NCI-H2081 (cell line): ENCODE data around the gene PCDH10.
"Not testable (repeated sequence)": the region's sequence is repeated elsewhere in the genome, so short reads cannot be mapped to it uniquely, and the experiment has no call there.

ENCODE experiments used
- DNase-seq, 2 experiments: peaks; one replicate each; lab custom pipeline; 2025; lab: John Stamatoyannopoulos, UW

Gene PCDH10

GRCh38 chr4:133233922-133234321, 84.8 kb downstream of the PCDH10 start:
- DNase-seq = no peak

GRCh38 chr4:133240451-133240850, 91.4 kb downstream of the PCDH10 start:
- not testable (repeated sequence) for DNase-seq
